Measurements from ENCODE around the gene ZXDA. TPM values are rescaled to one million over a fixed set of nuclear protein-coding genes. Genes with fewer than 3 reads are reported as not detected.
"Not testable (repeated sequence)": the region's sequence is repeated elsewhere in the genome, so short reads cannot be mapped to it uniquely, and the experiment has no call there.

Gene ZXDA, protein sequence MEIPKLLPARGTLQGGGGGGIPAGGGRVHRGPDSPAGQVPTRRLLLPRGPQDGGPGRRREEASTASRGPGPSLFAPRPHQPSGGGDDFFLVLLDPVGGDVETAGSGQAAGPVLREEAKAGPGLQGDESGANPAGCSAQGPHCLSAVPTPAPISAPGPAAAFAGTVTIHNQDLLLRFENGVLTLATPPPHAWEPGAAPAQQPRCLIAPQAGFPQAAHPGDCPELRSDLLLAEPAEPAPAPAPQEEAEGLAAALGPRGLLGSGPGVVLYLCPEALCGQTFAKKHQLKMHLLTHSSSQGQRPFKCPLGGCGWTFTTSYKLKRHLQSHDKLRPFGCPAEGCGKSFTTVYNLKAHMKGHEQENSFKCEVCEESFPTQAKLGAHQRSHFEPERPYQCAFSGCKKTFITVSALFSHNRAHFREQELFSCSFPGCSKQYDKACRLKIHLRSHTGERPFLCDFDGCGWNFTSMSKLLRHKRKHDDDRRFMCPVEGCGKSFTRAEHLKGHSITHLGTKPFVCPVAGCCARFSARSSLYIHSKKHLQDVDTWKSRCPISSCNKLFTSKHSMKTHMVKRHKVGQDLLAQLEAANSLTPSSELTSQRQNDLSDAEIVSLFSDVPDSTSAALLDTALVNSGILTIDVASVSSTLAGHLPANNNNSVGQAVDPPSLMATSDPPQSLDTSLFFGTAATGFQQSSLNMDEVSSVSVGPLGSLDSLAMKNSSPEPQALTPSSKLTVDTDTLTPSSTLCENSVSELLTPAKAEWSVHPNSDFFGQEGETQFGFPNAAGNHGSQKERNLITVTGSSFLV
- total RNA-seq: 3.3 TPM
- long read RNA-seq, full-length matches to known transcripts: 2 of 2 reads
- long read RNA-seq, partial matches to known transcripts: 0 of 2 reads
- long read RNA-seq, other reads (novel, unspliced or antisense): 0 of 2 reads

GRCh38 chrX:57910287-57910912 lies at the start of gene ZXDA:
TSS of gene ZXDA (minus strand) at chrX:57910458. CDS start at chrX:57910420, 38 bp downstream.
- DNase-seq (ENCODE audit: low spot score): not testable (repeated sequence)

DNA sequence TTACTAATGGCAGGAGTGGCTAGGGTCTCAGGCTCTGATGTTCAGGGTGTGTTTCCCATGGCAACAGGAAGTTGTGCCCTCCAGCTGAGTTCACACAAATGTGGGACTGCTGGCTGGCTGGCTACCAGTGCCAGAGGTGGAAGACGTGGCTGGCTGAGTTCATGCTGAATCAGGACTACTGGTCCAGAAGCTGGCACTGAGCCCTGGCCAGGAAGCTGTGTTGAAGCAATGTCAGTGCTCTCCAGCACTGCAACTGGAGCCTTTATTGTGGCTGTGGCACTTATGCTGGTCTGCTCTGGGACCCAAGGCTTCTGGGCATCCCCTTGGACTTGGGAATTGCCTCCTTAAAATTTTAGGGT lies 42.0 kb upstream of the ZXDA start:
- DNase-seq (ENCODE audit: low spot score): no peak

GRCh38 chrX:57951666-57952319 lies 41.5 kb upstream of the ZXDA start:
- DNase-seq (ENCODE audit: low spot score): no peak

GRCh38 chrX:57933321-57933720 lies 23.1 kb upstream of the ZXDA start:
- DNase-seq (ENCODE audit: low spot score): no peak

- no peak for DNase-seq (ENCODE audit: low spot score)
Measured at GRCh38 chrX:57932266-57932665, 22.0 kb upstream of the ZXDA start.

GRCh38 chrX:57930051-57930450 lies 19.8 kb upstream of the ZXDA start:
- no peak for DNase-seq (ENCODE audit: low spot score)

- DNase-seq (ENCODE audit: low spot score): no peak
Measured at GRCh38 chrX:57929373-57929772, 19.1 kb upstream of the ZXDA start.

DNA sequence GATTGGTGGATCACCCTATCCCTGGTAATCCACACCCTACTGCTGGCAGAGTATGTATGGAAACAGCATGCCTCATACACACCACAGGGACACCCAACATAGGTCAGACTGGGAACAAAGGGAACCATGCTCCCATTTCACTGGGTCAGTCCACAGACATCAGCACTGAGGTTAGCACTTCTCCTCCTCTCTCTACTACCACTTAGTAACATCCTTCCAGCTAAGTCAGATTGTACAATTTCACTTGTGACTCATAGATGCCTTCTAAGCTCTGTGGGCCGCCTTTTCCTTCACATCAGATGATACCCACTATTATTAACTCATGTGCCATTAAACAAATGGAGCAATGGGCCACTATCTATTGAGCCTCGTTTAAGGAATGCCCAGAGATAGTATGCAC lies 15.5 kb upstream of the ZXDA start:
- no peak for DNase-seq (ENCODE audit: low spot score)

GRCh38 chrX:57918750-57919436 lies 8.6 kb upstream of the ZXDA start:
- DNase-seq (ENCODE audit: low spot score): no peak

- DNase-seq (ENCODE audit: low spot score): no peak
Measured at GRCh38 chrX:57915680-57916079, 5.4 kb upstream of the ZXDA start.

DNA sequence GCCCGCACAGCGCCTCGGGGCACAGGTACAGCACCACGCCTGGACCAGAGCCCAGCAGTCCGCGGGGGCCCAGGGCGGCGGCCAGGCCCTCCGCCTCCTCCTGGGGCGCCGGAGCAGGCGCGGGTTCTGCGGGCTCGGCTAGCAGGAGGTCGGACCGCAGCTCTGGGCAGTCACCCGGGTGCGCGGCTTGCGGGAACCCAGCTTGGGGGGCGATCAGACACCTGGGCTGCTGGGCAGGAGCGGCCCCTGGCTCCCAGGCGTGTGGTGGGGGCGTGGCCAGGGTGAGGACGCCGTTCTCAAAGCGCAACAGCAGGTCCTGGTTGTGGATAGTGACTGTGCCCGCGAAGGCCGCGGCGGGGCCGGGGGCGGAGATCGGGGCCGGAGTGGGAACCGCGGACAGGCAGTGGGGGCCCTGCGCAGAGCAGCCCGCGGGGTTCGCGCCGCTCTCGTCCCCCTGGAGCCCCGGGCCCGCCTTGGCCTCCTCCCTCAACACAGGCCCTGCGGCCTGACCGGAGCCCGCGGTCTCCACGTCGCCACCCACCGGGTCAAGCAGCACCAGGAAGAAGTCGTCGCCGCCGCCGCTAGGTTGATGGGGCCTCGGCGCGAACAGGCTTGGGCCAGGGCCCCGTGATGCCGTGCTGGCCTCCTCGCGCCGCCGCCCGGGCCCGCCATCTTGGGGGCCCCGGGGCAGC lies 517 bp downstream of the ZXDA start:
- DNase-seq (ENCODE audit: low spot score): not testable (repeated sequence)

DNA sequence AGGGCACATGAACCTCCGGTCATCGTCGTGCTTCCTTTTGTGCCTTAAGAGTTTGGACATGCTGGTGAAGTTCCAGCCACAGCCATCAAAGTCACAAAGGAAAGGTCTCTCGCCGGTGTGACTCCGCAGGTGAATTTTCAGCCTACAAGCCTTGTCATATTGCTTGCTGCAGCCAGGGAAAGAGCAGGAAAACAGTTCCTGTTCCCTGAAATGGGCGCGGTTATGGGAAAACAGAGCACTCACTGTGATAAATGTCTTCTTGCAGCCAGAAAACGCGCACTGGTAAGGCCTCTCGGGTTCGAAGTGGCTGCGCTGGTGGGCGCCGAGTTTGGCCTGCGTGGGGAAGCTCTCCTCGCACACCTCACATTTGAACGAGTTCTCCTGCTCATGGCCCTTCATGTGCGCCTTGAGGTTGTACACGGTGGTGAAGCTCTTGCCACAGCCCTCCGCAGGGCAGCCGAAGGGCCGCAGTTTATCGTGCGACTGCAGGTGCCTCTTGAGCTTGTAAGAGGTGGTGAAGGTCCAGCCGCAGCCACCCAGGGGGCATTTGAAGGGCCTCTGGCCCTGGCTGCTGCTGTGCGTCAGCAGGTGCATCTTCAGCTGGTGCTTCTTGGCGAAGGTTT lies 1.2 kb downstream of the ZXDA start:
- not testable (repeated sequence) for DNase-seq (ENCODE audit: low spot score)

GRCh38 chrX:57906790-57907189 lies 3.5 kb downstream of the ZXDA start:
- DNase-seq (ENCODE audit: low spot score): no peak

DNA sequence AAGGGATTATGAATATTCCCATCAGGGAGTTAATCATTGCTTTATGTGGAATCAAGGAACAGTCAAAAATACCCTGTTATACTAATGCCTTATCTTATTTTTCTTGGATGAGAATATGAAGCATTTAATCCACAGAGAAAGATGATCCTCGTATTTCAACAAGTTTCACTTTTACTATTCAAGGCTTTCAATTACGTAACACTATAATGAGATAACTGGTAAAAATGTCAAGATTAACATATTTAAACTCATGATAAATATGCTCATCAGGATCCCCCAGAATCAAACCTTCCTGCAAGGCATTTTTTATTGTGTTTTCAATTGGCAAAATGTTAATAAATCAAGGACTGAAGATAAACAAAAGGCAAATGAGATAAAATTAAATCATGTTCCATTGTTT lies 5.1 kb downstream of the ZXDA start:
- no peak for DNase-seq (ENCODE audit: low spot score)

DNA sequence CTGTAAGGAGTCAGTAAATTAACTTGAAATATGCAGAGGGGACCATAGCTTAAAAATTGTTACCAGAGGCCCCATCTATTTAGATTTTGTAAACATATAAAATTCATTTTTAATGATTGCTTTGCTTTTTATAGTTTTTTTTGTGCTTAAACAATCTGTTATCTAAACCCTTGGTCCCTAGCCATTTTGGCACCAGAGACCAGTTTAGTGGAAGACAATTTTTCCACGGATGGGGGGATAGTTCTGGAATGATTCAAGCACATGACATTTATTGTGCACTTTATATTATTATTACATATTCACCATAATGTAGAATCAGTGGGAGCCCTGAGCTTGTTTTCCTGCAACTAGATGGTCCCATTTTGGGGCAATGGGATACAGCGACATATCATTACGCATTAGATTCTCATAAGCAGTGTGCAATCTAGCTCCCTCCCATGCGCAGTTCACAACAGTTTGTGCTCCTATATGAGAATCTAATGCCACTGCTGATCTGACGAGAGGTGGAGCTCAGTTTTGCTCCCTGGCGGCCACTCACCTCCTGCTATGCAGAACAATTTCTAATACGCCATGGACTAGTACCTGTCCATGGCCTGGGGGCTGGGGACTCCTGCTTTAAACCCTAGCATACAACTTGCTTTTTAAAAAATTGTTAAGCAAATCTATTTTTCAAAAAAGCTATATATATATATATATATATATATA lies 5.9 kb downstream of the ZXDA start:
- no peak for DNase-seq (ENCODE audit: low spot score)

GRCh38 chrX:57902633-57903032 lies 7.6 kb downstream of the ZXDA start:
- no peak for DNase-seq (ENCODE audit: low spot score)

DNA sequence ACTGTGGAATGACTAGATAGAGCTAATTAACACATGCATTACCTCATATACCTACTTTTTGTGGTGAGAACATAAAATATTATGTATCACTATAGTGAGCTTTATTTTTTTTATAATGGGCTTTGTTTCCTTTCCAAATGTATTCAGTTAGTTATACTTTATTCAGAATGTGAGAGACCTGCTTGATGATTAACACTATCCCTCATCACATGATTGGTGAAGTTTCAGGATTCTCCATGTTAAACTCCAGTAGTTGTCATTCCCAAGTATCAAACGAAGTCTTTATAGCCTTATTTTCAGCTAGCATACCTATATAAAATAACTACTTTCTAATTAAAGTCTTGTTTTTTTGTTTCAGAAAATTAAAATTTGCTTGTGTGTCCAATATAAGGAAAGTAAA lies 8.8 kb downstream of the ZXDA start:
- no peak for DNase-seq (ENCODE audit: low spot score)

DNA sequence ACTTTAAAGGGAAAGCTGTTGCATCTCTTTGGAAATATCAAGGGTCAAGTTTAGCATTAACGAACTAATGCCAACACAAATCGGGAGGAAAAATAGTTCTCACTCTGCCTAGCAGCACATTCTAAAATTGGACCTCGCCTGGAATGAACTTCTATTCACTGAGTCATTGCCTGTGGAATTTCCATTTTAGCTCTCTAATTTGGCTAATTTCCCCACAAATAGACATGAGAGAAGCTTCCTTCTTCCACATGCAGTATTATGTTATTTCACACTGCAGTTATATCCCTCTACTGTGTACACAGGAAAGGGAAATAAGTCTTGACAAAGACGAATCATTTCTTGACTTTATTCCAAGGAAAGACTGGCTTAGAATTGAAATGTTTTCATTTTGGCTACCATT lies 9.3 kb downstream of the ZXDA start:
- DNase-seq (ENCODE audit: low spot score): no peak

DNA sequence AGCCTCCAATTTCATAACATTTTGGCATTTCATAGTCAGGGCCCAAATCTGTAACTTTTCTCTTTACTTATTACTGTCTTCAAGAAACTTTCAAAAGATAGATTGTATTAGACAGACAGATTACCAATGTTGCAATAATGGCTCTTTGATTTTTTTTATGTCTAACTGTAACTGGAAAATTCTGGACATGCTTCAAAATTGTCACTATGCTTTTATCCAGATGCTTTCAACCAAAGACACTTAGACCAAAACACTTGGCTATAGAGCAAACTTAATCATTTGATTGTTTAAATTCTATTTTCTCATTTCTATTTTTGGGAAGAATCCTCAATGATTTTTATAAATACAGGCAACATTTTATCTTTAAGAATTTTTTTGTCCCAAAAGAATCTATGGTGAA lies 10.4 kb downstream of the ZXDA start:
- no peak for DNase-seq (ENCODE audit: low spot score)
